Measurements from ENCODE around the gene PTPRT. TPM values are rescaled to one million over a fixed set of nuclear protein-coding genes. Genes with fewer than 3 reads are reported as not detected.
"Not testable (repeated sequence)": the region's sequence is repeated elsewhere in the genome, so short reads cannot be mapped to it uniquely, and the experiment has no call there.

The PTPRT gene
- total and polyA plus RNA-seq, 9 donors = under 0.01 to 3.2 (median 0.22) TPM; not detected in 1

GRCh38 chr20:43167021-43167420 lies 22.7 kb downstream of the PTPRT start:
- Histone ChIP-seq H3K4me1 (ENCODE audit: insufficient read depth) (no peaks in the 10 kb centered on the region), H3K27me3 (no peaks in the 10 kb centered on the region), H3K9me3 (no peaks in the 10 kb centered on the region), H3K36me3 (no peaks in the 10 kb centered on the region), H3K4me3 (no peak overlapping the region), H3K27ac (no peak overlapping the region)
- no peak for DNase-seq
- intact Hi-C loops (cut with DNase I) = no loop called here
- WGBS, 3 donors = 77 to 86% (median 78%) methylated on average over 1 of the region's 1 CpG
- no peak for TF ChIP-seq CTCF (IDR thresholded peaks at IDR 0.05)
- no peak for TF ChIP-seq POLR2A (IDR thresholded peaks at IDR 0.05)
- no peak for TF ChIP-seq EP300 (IDR thresholded peaks at IDR 0.05)

- TF ChIP-seq CTCF (IDR thresholded peaks at IDR 0.05) = no peak
- TF ChIP-seq EP300 (IDR thresholded peaks at IDR 0.05) = no peak
- TF ChIP-seq POLR2A (IDR thresholded peaks at IDR 0.05) = no peak
Observed at GRCh38 chr20:43165611-43166010, 24.1 kb downstream of the PTPRT start.

DNA sequence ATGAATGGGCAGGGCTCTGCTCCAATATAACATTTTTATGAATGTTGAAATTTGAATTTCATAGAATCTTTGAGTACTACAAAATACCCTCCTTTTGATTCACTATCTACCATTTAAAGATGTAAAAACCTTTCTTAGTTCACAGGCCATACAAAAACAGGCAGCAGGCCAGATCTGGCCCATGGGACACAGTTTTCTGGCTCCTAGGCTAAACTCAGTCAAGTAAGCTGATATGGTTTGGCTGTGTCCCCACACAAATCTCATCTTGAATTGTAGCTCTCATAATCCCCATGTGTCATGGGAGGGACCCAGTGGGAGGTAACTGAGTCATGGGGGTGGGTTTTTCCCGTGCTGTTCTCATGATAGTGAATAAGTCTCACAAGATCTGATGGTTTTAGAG lies 25.0 kb downstream of the PTPRT start:
- H3K9me3 ChIP-seq; intact Hi-C loops (cut with DNase I); H3K27ac ChIP-seq; H3K4me3 ChIP-seq; H3K36me3 ChIP-seq; H3K4me1 ChIP-seq (ENCODE audit: insufficient read depth); DNase-seq; H3K27me3 ChIP-seq: not testable (repeated sequence)
- WGBS, 3 donors = 38 to 48% (median 40%) methylated on average over 1 of the region's 1 CpG

More at GRCh38 chr20:43165611-43166010, 24.1 kb downstream of the PTPRT start:
- Histone ChIP-seq H3K4me1 (ENCODE audit: insufficient read depth) (no peaks in the 10 kb centered on the region), H3K36me3 (no peaks in the 10 kb centered on the region), H3K4me3 (no peak overlapping the region), H3K27me3 (no peaks in the 10 kb centered on the region), H3K9me3 (no peaks in the 10 kb centered on the region), H3K27ac (no peak overlapping the region)
- DNase-seq = no peak
- intact Hi-C loops (cut with DNase I) = no loop called here
- 81 to 92% (median 91%) methylated on average over 6 of the region's 6 CpGs for WGBS, 3 donors

DNA sequence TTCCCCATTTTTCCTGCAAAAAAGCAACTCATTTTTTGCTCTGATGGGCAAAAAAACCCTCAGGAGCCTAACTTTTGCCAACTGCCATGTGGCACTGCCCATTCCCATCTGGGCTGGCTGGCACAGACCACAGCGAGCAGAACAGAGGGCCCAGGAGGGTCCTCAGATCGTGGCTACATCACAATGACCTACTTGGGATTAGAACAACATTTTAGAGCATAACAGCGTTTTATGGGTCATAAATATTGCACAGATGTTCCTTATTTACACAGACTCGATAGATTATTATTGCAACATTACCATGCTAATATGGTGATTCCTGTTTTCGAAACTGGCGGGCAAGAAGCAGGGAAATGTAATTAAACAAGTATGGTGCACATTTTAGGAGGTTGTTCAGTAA lies 28.0 kb downstream of the PTPRT start:
- no peaks in the 10 kb centered on the region for H3K36me3 ChIP-seq
- no peaks in the 10 kb centered on the region for H3K4me1 ChIP-seq (ENCODE audit: insufficient read depth)
- 13 to 35% (median 22%) methylated on average over 6 of the region's 6 CpGs for WGBS, 3 donors
- no peak overlapping the region for H3K4me3 ChIP-seq
- H3K9me3 ChIP-seq = no peaks in the 10 kb centered on the region
- TF ChIP-seq CTCF (IDR thresholded peaks at IDR 0.05) (no peak), POLR2A (IDR thresholded peaks at IDR 0.05) (no peak), EP300 (IDR thresholded peaks at IDR 0.05) (no peak)
- no peak for DNase-seq
- no peak overlapping the region for H3K27ac ChIP-seq
- H3K27me3 ChIP-seq = no peaks in the 10 kb centered on the region
- intact Hi-C loops (cut with DNase I) = no loop called here

GRCh38 chr20:43160941-43161340 lies 28.8 kb downstream of the PTPRT start:
- no peaks in the 10 kb centered on the region for H3K4me1 ChIP-seq (ENCODE audit: insufficient read depth)
- no peak for DNase-seq
- no peak overlapping the region for H3K4me3 ChIP-seq
- no peak for TF ChIP-seq CTCF (IDR thresholded peaks at IDR 0.05)
- H3K27ac ChIP-seq = no peak overlapping the region
- 15 to 34% (median 23%) methylated on average over 6 of the region's 6 CpGs for WGBS, 3 donors
- intact Hi-C loops (cut with DNase I) = no loop called here
- no peaks in the 10 kb centered on the region for H3K9me3 ChIP-seq
- no peaks in the 10 kb centered on the region for H3K27me3 ChIP-seq
- no peaks in the 10 kb centered on the region for H3K36me3 ChIP-seq

All from ovary (tissue), 9 donors.